Measurements from ENCODE around the gene OAS1. TPM values are rescaled to one million over a fixed set of nuclear protein-coding genes. Genes with fewer than 3 reads are reported as not detected.

The OAS1 gene
- total RNA-seq, 4 donors from 2014 or later, result 3.8 to 19.8 (median 7.4) TPM

- H3K27ac ChIP-seq, result no peak overlapping the region
- intact Hi-C loops (cut with DNase I; ENCODE audit: low total_unique reads), result no loop called here
- no peak overlapping the region for H3K4me3 ChIP-seq
- no peaks in the 10 kb centered on the region for H3K27me3 ChIP-seq
- TF ChIP-seq POLR2A (IDR thresholded peaks at IDR 0.05) (no peak), CTCF (IDR thresholded peaks at IDR 0.05) (no peak)
- no peak for DNase-seq
- H3K36me3 ChIP-seq, result no peaks in the 10 kb centered on the region
- no peaks in the 10 kb centered on the region for H3K9me3 ChIP-seq
- no peaks in the 10 kb centered on the region for H3K4me1 ChIP-seq
Measured at GRCh38 chr12:112885236-112885635, 21.5 kb upstream of the OAS1 start.

- Histone ChIP-seq H3K36me3 (no peaks in the 10 kb centered on the region), H3K27me3 (no peaks in the 10 kb centered on the region), H3K4me1 (no peaks in the 10 kb centered on the region), H3K4me3 (no peak overlapping the region), H3K27ac (no peak overlapping the region), H3K9me3 (no peaks in the 10 kb centered on the region)
- TF ChIP-seq CTCF (IDR thresholded peaks at IDR 0.05) (no peak), POLR2A (IDR thresholded peaks at IDR 0.05) (no peak)
- no peak for DNase-seq
- intact Hi-C loops (cut with DNase I; ENCODE audit: low total_unique reads), result no loop called here
Measured at GRCh38 chr12:112887550-112887949, 19.2 kb upstream of the OAS1 start.

- Histone ChIP-seq H3K9me3 (no peaks in the 10 kb centered on the region), H3K4me1 (no peaks in the 10 kb centered on the region), H3K36me3 (no peaks in the 10 kb centered on the region), H3K4me3 (no peak overlapping the region), H3K27ac (no peak overlapping the region), H3K27me3 (no peaks in the 10 kb centered on the region)
- TF ChIP-seq POLR2A (IDR thresholded peaks at IDR 0.05) (no peak), CTCF (IDR thresholded peaks at IDR 0.05) (no peak)
- no peak for DNase-seq
- intact Hi-C loops (cut with DNase I; ENCODE audit: low total_unique reads), result no loop called here
Measured at GRCh38 chr12:112891093-112892024, 15.4 kb upstream of the OAS1 start.

- H3K27me3 ChIP-seq, result no peaks in the 10 kb centered on the region
- no peaks in the 10 kb centered on the region for H3K36me3 ChIP-seq
- no peak overlapping the region for H3K27ac ChIP-seq
- TF ChIP-seq POLR2A (IDR thresholded peaks at IDR 0.05) (no peak), CTCF (IDR thresholded peaks at IDR 0.05) (no peak)
- no peaks in the 10 kb centered on the region for H3K4me1 ChIP-seq
- intact Hi-C loops (cut with DNase I; ENCODE audit: low total_unique reads), result no loop called here
- no peaks in the 10 kb centered on the region for H3K9me3 ChIP-seq
- H3K4me3 ChIP-seq, result no peak overlapping the region
- DNase-seq, result no peak
Measured at GRCh38 chr12:112892856-112893255, 13.9 kb upstream of the OAS1 start.

GRCh38 chr12:112894128-112894527 lies 12.6 kb upstream of the OAS1 start:
- intact Hi-C loops (cut with DNase I; ENCODE audit: low total_unique reads), result no loop called here
- Histone ChIP-seq H3K27me3 (no peaks in the 10 kb centered on the region), H3K27ac (no peak overlapping the region), H3K4me3 (no peak overlapping the region), H3K9me3 (no peaks in the 10 kb centered on the region), H3K4me1 (no peaks in the 10 kb centered on the region), H3K36me3 (no peaks in the 10 kb centered on the region)
- no peak for DNase-seq
- TF ChIP-seq CTCF (IDR thresholded peaks at IDR 0.05), result no peak
- TF ChIP-seq POLR2A (IDR thresholded peaks at IDR 0.05), result no peak

All from uterus (tissue), 4 donors.